K562 (cell line): ENCODE results near the gene ITPR2. TPM values are rescaled to one million over a fixed set of nuclear protein-coding genes. Genes with fewer than 3 reads are reported as not detected.

Experiments
- ATAC-seq: fragments of 200-7000 bp; cut with Tn5 transposase; 3 replicates; pipeline ENCODE4 v1.9.1; 2020; ENCODE audit warnings: moderate library complexity
- BruUV-seq: library from RNA; stranded (reverse); fragments of 400-500 nt; replicated peaks from 2 replicates; lab custom pipeline; 2021; lab: Mats Ljungman, UMichigan
- CTCF ChIA-PET: fragments of 300-600 bp; formaldehyde crosslinking; extraction: SDS; loops from one replicate; lab custom pipeline; 2021; ENCODE audit warnings: low intra/inter-chr PET ratio; lab: Yijun Ruan, JAX
- POLR2A ChIA-PET: fragments of 300-600, 350-650 bp; sonication (Branson Sonifier 250); formaldehyde crosslinking; extraction: SDS; loops from one replicate; lab custom pipeline; 2021; ENCODE audit warnings: antibody characterized with exemption, inconsistent platforms; lab: Yijun Ruan, JAX
- DNase-seq, 4 experiments: peaks; one replicate each; pipeline versions ENCODE4 v3.0.0 to v3.0.0-alpha.2; 2011 to 2018; ENCODE audit warnings: low spot score in 3 of 4, mixed read lengths in 3 of 4; ENCODE audit errors: extremely low read depth in 1 of 4
- FAIRE-seq: peaks from 2 replicates; lab custom pipeline; 2011; peaks lifted over from hg19 to GRCh38; lab: Jason Lieb, UNC
- H2AFZ ChIP-seq: 2 replicates; pipeline ENCODE4 v1.6.0; 2011; ENCODE audit warnings: low read depth, low read length, control low read depth, inconsistent platforms
- H3K27ac ChIP-seq: fragments of 200-600 bp; 3 replicates; pipeline ENCODE4 v1.8.0; 2011; ENCODE audit warnings: low read depth, mild to moderate bottlenecking, control low read depth, inconsistent platforms, low read length, moderate library complexity, mixed read lengths; ENCODE audit errors: extremely low read depth
- H3K27me3 ChIP-seq, 2 experiments: fragments of 300-600 bp in 1 of 2; 2 replicates in 1 of 2; 3 replicates in 1 of 2; pipeline versions ENCODE4 v1.6.0 to v1.8.0; 2011; ENCODE audit warnings: inconsistent platforms in 2 of 2, low read length in 2 of 2, mild to moderate bottlenecking in 1 of 2, mixed read lengths in 1 of 2, moderate library complexity in 1 of 2; ENCODE audit not compliant: control insufficient read depth in 2 of 2, insufficient read depth in 2 of 2
- H3K36me3 ChIP-seq: fragments of 300-600 bp; 3 replicates; pipeline ENCODE4 v1.8.0; 2011; ENCODE audit warnings: mild to moderate bottlenecking, low read length, inconsistent platforms; ENCODE audit not compliant: control insufficient read depth, insufficient read depth
- H3K4me1 ChIP-seq, 2 experiments: fragments of 200-600 bp in 1 of 2; replicated peaks in 1 of 2; 2 replicates in 1 of 2; 3 replicates in 1 of 2; pipeline versions ENCODE4 v1.5.1 to v1.8.0; 2011; ENCODE audit warnings: inconsistent platforms in 2 of 2, low read length in 2 of 2, mild to moderate bottlenecking in 1 of 2, mixed read lengths in 1 of 2, moderate library complexity in 1 of 2; ENCODE audit not compliant: control insufficient read depth in 2 of 2, insufficient read depth in 2 of 2
- H3K4me2 ChIP-seq: 2 replicates; pipeline ENCODE4 v1.6.1; 2011; ENCODE audit warnings: low read length, control low read depth, inconsistent platforms, mixed read lengths; ENCODE audit not compliant: insufficient read depth
- H3K4me3 ChIP-seq: fragments of 200-600 bp; sonication (generic), shearing (Covaris generic); 2 replicates; pipeline ENCODE4 v1.5.1; 2016; ENCODE audit warnings: control low read depth, inconsistent platforms
- H3K79me2 ChIP-seq: fragments of 200-600 bp; 3 replicates; pipeline ENCODE4 v1.8.0; 2011; ENCODE audit warnings: low read length, inconsistent platforms; ENCODE audit not compliant: control insufficient read depth, insufficient read depth
- H3K9ac ChIP-seq, 2 experiments: 2 replicates each; pipeline versions ENCODE4 v1.6.0 to v1.6.1; 2011; ENCODE audit warnings: low read depth in 2 of 2, low read length in 2 of 2, control low read depth in 1 of 2, inconsistent platforms in 1 of 2, mild to moderate bottlenecking in 1 of 2, mixed read lengths in 1 of 2; ENCODE audit not compliant: insufficient read depth in 1 of 2
- H3K9me1 ChIP-seq: one replicate; pipeline ENCODE4 v1.6.0; 2011; ENCODE audit warnings: inconsistent platforms, mild to moderate bottlenecking, low read length, moderate library complexity; ENCODE audit not compliant: control insufficient read depth, insufficient read depth
- H3K9me3 ChIP-seq: replicated peaks from 2 replicates; pipeline ENCODE4 v1.5.1; 2011; ENCODE audit warnings: low read depth, low read length, inconsistent platforms; ENCODE audit not compliant: control insufficient read depth, insufficient read depth
- H4K20me1 ChIP-seq: replicated peaks from 2 replicates; pipeline ENCODE4 v1.6.1; 2011; ENCODE audit warnings: low read length, inconsistent platforms, mixed read lengths; ENCODE audit not compliant: control insufficient read depth, insufficient read depth
- HCFC1 ChIP-seq: IDR thresholded peaks from 2 replicates; pipeline ENCODE4 v1.6.1; 2012; ENCODE audit warnings: low read depth, low read length, improper control_type of control experiment
- KLF1 ChIP-seq: fragments of 450-650 bp; IDR thresholded peaks from 2 replicates; pipeline ENCODE4 v1.6.1; 2016; ENCODE audit warnings: missing genetic modification characterization, missing compliant biosample characterization
- MTF1 ChIP-seq: fragments of 250-450 bp; sonication (Bioruptor Pico); IDR thresholded peaks from 2 replicates; pipeline ENCODE4 v1.9.0; 2021; ENCODE audit warnings: moderate library complexity, mild to moderate bottlenecking, inconsistent platforms, borderline replicate concordance
- NCOR1 ChIP-seq: fragments of 450-650 bp; IDR thresholded peaks from 2 replicates; pipeline ENCODE4 v1.6.1; 2016; ENCODE audit warnings: mild to moderate bottlenecking, moderate library complexity
- NR4A1 ChIP-seq, 2 experiments: fragments of 250-450 bp in 1 of 2; fragments of 450-650 bp in 1 of 2; sonication (Bioruptor Pico) in 1 of 2; IDR thresholded peaks; 2 replicates each; pipeline versions ENCODE4 v1.4.0 to v1.6.1; 2016 to 2020; ENCODE audit warnings: mild to moderate bottlenecking in 2 of 2, missing compliant biosample characterization in 1 of 2, missing genetic modification characterization in 1 of 2, moderate library complexity in 1 of 2
- PHB2 ChIP-seq: fragments of 450-650 bp; IDR thresholded peaks from 2 replicates; pipeline ENCODE4 v1.6.1; 2017; ENCODE audit warnings: low read depth
- PRPF4 ChIP-seq: fragments of 200-400 bp; formaldehyde crosslinking; IDR thresholded peaks from one replicate; pipeline ENCODE4 v1.6.1; 2017; ENCODE audit warnings: low read length, low read depth, mild to moderate bottlenecking; ENCODE audit not compliant: insufficient read depth, poor library complexity, severe bottlenecking
- RBM25 ChIP-seq: fragments of 200-400 bp; formaldehyde crosslinking; IDR thresholded peaks from 2 replicates; pipeline ENCODE4 v1.6.1; 2018; ENCODE audit warnings: low read length, low read depth, moderate library complexity; ENCODE audit not compliant: severe bottlenecking
- SETDB1 ChIP-seq: IDR thresholded peaks from one replicate; pipeline ENCODE4 v1.6.1; 2012; ENCODE audit warnings: low read length, control low read depth, inconsistent platforms
- SMAD3 ChIP-seq: fragments of 450-650 bp; formaldehyde crosslinking; conservative IDR thresholded peaks from 2 replicates; pipeline ENCODE4 v1.4.0; 2020; ENCODE audit warnings: mild to moderate bottlenecking
- SMARCA4 ChIP-seq: fragments of 450-650 bp; IDR thresholded peaks from 2 replicates; pipeline ENCODE4 v1.6.1; 2016
- SMARCC2 ChIP-seq: fragments of 450-650 bp; IDR thresholded peaks from 2 replicates; pipeline ENCODE4 v1.6.1; 2017; ENCODE audit warnings: antibody characterized with exemption, moderate library complexity, mild to moderate bottlenecking, low read depth
- TAL1 ChIP-seq: fragments of 450-650 bp; IDR thresholded peaks from 2 replicates; pipeline ENCODE4 v1.6.1; 2016; ENCODE audit warnings: mild to moderate bottlenecking
- ZNF146 ChIP-seq: IDR thresholded peaks from one replicate; pipeline ENCODE4 v1.6.1; 2018; ENCODE audit warnings: missing compliant biosample characterization; ENCODE audit not compliant: unreplicated experiment
- ZNF444 ChIP-seq: fragments of 250-450 bp; sonication (Bioruptor Pico); IDR thresholded peaks from 2 replicates; pipeline ENCODE4 v1.4.0; 2020; ENCODE audit warnings: mild to moderate bottlenecking, moderate library complexity
- WGBS: fragments of 100-300 bp; shearing (Covaris generic); methylation state at CpG from one replicate; pipeline ENCODE4 v1.1.6; 2016; ENCODE audit warnings: low coverage, mixed read lengths; ENCODE audit not compliant: insufficient coverage; ENCODE audit errors: missing lambda C conversion rate; 5-methylcytosine and 5-hydroxymethylcytosine counted together
- in situ Hi-C: fragments of 300-500 bp; cut with MboI; formaldehyde crosslinking; loops from 4 replicates; pipeline ENCODE4 v1.15.0; 2018; ENCODE audit warnings: inconsistent platforms, mixed read lengths
- intact Hi-C: fragments of 100-400 bp; cut with micrococcal nuclease; formaldehyde crosslinking; loops from 2 replicates; pipeline ENCODE4 v1.14.2; 2022
- polyA plus RNA-seq, 8 experiments: library from polyadenylated mRNA; depleted of rRNA in 4 of 8; stranded (reverse) in 5 of 8; unstranded in 3 of 8; fragments of >200 nt; fragmentation: Nextera tagmentation in 2 of 8; fragmentation: Illumina TruSeq in 1 of 8; extraction: Ambion mirVana in 2 of 8; extraction: Trizol in 1 of 8; gene quantifications; 2 replicates each; pipeline versions ENCODE4 v1.2.1 to v1.2.3, GENCODE V29; 2011 to 2014; ENCODE audit warnings: inconsistent platforms in 1 of 8, missing spikeins in 1 of 8
- total RNA-seq, 7 experiments: library from RNA; depleted of rRNA in 6 of 7; stranded (reverse); fragments of >200 nt in 6 of 7; fragmentation: Illumina TruSeq in 2 of 7; extraction: Trizol in 2 of 7; gene quantifications; 2 replicates each; pipeline versions ENCODE4 v1.2.1 to v1.2.3, GENCODE V29; 2011 to 2021; ENCODE audit warnings: low replicate concordance in 1 of 7
- TF ChIP-seq, protein P1 (sequence below): sonication (generic); formaldehyde crosslinking; IDR thresholded peaks from 2 replicates; pipeline ENCODE4 v1.8.0; 2022; ENCODE audit warnings: missing genetic modification reagents, mild to moderate bottlenecking, borderline replicate concordance
- TF ChIP-seq, protein P2 (sequence below): fragments of 250-450 bp; sonication (Bioruptor Pico); IDR thresholded peaks from 2 replicates; pipeline ENCODE4 v1.5.1; 2021; ENCODE audit warnings: mild to moderate bottlenecking

Gene ITPR2
- total and polyA plus RNA-seq, 9 of the 15 experiments (the other 6 are each of a cell fraction or from before 2014, with no cell fraction given) = 0.21 to 3.3 (median 0.95) TPM

DNA sequence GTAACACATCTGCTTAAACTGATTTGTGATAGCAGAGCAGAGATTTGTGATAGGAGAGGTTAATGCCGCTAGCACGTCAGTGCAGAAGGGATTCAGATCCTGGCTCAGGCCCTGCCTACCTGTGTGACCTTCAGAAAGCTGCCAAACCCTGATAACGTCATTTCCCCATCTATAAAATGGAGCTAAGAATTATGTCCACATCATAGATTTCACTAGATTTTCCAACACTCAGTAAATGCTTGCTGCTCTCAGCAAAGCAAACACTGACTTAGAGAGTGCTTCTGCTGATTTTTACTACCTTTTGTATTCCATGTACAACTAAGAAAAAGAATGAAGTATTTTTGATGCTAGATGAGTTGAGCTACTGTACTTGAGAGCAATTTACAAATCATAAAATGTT, 261.4 kb downstream of the ITPR2 start:
- CTCF ChIA-PET = no interaction called here
- intact Hi-C loops = no loop called here

More for the DNA sequence above, 261.4 kb downstream of the ITPR2 start:
- no peak overlapping the region for H3K4me3 ChIP-seq
- no peaks in the 10 kb centered on the region for H3K27me3 ChIP-seq
- no peak overlapping the region for H2AFZ ChIP-seq
- H3K9ac ChIP-seq = no peak overlapping the region
- POLR2A ChIA-PET = interaction anchor here (1.3 kb wide), 1 partner anchor 17 kb away, joined by 3 read pairs; no protein-coding TSS in a partner anchor
- H4K20me1 ChIP-seq = no peaks in the 10 kb centered on the region
- H3K4me1 ChIP-seq = no peaks in the 10 kb centered on the region
- no peaks in the 10 kb centered on the region for H3K79me2 ChIP-seq
- no TSS peak for BruUV-seq
- H3K9me3 ChIP-seq = no peaks in the 10 kb centered on the region
- no peak for ATAC-seq
- DNase-seq = no peak
- no peak overlapping the region for H3K4me2 ChIP-seq
- no peaks in the 10 kb centered on the region for H3K36me3 ChIP-seq
- H3K9me1 ChIP-seq = no peaks in the 10 kb centered on the region
- no peak for FAIRE-seq
- no peak overlapping the region for H3K27ac ChIP-seq
- WGBS = 0% methylated on average over 3 of the region's 3 CpGs
- TF ChIP-seq SMARCA4 (no peak), PRPF4 (no peak), SMARCC2 (no peak), ZNF444 (CRISPR knock-in tag) (no peak), NR4A1 (CRISPR knock-in tag; IDR thresholded peaks at IDR 0.05) (no peak), NR4A1 (tag; IDR thresholded peaks at IDR 0.05) (no peak), TAL1 (no peak), NCOR1 (no peak), PHB2 (no peak), ZNF146 (CRISPR knock-in tag) (no peak), MTF1 (no peak), HCFC1 (no peak), SETDB1 (no peak), SMAD3 (CRISPR knock-in tag) (no peak), KLF1 (tag) (no peak), RBM25 (no peak)
- TF ChIP-seq, protein P1, sequence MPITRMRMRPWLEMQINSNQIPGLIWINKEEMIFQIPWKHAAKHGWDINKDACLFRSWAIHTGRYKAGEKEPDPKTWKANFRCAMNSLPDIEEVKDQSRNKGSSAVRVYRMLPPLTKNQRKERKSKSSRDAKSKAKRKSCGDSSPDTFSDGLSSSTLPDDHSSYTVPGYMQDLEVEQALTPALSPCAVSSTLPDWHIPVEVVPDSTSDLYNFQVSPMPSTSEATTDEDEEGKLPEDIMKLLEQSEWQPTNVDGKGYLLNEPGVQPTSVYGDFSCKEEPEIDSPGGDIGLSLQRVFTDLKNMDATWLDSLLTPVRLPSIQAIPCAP (CRISPR knock-in tag) = no peak
- TF ChIP-seq, protein P2, sequence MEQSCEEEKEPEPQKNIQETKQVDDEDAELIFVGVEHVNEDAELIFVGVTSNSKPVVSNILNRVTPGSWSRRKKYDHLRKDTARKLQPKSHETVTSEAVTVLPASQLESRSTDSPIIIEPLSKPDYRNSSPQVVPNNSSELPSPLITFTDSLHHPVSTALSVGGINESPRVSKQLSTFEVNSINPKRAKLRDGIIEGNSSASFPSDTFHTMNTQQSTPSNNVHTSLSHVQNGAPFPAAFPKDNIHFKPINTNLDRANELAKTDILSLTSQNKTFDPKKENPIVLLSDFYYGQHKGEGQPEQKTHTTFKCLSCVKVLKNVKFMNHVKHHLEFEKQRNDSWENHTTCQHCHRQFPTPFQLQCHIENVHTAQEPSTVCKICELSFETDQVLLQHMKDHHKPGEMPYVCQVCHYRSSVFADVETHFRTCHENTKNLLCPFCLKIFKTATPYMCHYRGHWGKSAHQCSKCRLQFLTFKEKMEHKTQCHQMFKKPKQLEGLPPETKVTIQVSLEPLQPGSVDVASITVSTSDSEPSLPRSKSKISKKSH = no peak
- in situ Hi-C loops = no loop called here
